Prostate gland (tissue), 2 donors: ENCODE data around the gene RORC.

Source experiments
- POLR2A ChIP-seq: fragments of 450-650 bp; IDR thresholded peaks from one replicate; pipeline ENCODE4 v1.6.1; 2016; ENCODE audit warnings: antibody characterized with exemption, mild to moderate bottlenecking
- POLR2AphosphoS5 ChIP-seq: sonication (generic); formaldehyde crosslinking; IDR thresholded peaks from one replicate; pipeline ENCODE4 v1.6.1; 2017; ENCODE audit warnings: antibody characterized with exemption
- TF ChIP-seq, protein P1 (sequence below), 4 experiments: fragments of 200-600 bp in 2 of 4; fragments of 450-650 bp in 2 of 4; sonication (generic) in 2 of 4; IDR thresholded peaks; 1 replicate in 3 of 4; 2 replicates in 1 of 4; pipeline ENCODE4 v1.5.1; 2016 to 2019; ENCODE audit warnings: antibody characterized with exemption in 4 of 4, mild to moderate bottlenecking in 2 of 4, moderate library complexity in 2 of 4

DNA sequence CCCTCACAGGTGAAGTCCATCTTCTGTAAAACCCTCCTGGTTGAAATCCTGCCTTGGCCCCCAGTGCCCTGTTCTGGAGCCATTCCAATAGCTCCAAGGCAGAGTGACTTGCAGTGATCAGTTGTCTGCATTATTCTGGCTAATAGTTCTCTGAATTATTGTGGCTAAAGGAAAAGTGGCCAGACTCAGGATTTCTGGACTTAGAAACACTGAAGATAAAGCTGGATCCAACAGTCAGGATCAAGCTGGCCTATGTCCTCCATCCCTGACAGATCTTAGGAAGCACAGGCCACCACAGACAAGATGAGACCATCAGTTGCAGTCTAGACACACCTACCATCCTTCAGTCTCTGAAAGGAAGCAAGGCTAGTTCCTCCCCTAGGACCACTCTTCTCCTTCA, 8.8 kb upstream of the RORC start:
- TF ChIP-seq POLR2A (no peak), POLR2AphosphoS5 (no peak)
- TF ChIP-seq, protein P1, sequence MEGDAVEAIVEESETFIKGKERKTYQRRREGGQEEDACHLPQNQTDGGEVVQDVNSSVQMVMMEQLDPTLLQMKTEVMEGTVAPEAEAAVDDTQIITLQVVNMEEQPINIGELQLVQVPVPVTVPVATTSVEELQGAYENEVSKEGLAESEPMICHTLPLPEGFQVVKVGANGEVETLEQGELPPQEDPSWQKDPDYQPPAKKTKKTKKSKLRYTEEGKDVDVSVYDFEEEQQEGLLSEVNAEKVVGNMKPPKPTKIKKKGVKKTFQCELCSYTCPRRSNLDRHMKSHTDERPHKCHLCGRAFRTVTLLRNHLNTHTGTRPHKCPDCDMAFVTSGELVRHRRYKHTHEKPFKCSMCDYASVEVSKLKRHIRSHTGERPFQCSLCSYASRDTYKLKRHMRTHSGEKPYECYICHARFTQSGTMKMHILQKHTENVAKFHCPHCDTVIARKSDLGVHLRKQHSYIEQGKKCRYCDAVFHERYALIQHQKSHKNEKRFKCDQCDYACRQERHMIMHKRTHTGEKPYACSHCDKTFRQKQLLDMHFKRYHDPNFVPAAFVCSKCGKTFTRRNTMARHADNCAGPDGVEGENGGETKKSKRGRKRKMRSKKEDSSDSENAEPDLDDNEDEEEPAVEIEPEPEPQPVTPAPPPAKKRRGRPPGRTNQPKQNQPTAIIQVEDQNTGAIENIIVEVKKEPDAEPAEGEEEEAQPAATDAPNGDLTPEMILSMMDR (IDR thresholded peaks at IDR 0.05) = no peak
